Panc1 (cell line): ENCODE results near the gene NCKAP5. TPM values are rescaled to one million over a fixed set of nuclear protein-coding genes. Genes with fewer than 3 reads are reported as not detected.

Source experiments
- ATAC-seq: fragments of 200-7000 bp; cut with Tn5 transposase; 2 replicates; pipeline ENCODE4 v1.9.1; 2020; ENCODE audit warnings: mild to moderate bottlenecking, moderate library complexity
- BruUV-seq: library from RNA; stranded (reverse); fragments of 400-500 nt; replicated peaks from 2 replicates; lab custom pipeline; 2021; lab: Mats Ljungman, UMichigan
- CTCF ChIA-PET: fragments of 300-600 bp; sonication (Branson Sonifier 250); formaldehyde crosslinking; loops from one replicate; lab custom pipeline; 2022; ENCODE audit warnings: antibody characterized with exemption; lab: Charles Lee
- POLR2A ChIA-PET: fragments of 300-600 bp; sonication (Branson Sonifier 250); formaldehyde crosslinking; loops from one replicate; lab custom pipeline; 2022; ENCODE audit warnings: antibody characterized with exemption; lab: Charles Lee
- DNase-seq: peaks from one replicate; pipeline ENCODE4 v3.0.0-alpha.2; 2010; ENCODE audit warnings: low read depth, low spot score
- H3K27ac ChIP-seq: 2 replicates; pipeline ENCODE4 v1.5.1; 2011; ENCODE audit warnings: mild to moderate bottlenecking, low read length, inconsistent platforms
- H3K27me3 ChIP-seq: fragments of 200-500 bp; sonication (Bioruptor generic); 2 replicates; pipeline ENCODE4 v1.6.0; 2014; ENCODE audit warnings: low read length, inconsistent platforms; ENCODE audit not compliant: control insufficient read depth, insufficient read depth
- H3K36me3 ChIP-seq: fragments of 200-500 bp; sonication (Bioruptor generic); 2 replicates; pipeline ENCODE4 v1.5.1; 2014; ENCODE audit warnings: inconsistent platforms, mild to moderate bottlenecking, low read length, moderate library complexity; ENCODE audit not compliant: control insufficient read depth, insufficient read depth
- H3K4me1 ChIP-seq: 2 replicates; pipeline ENCODE4 v1.5.1; 2011; ENCODE audit warnings: inconsistent platforms, mild to moderate bottlenecking, low read length, moderate library complexity; ENCODE audit not compliant: control insufficient read depth, insufficient read depth
- H3K4me3 ChIP-seq, 2 experiments: 2 replicates each; pipeline ENCODE4 v1.5.1; 2011 to 2012; ENCODE audit warnings: low read depth in 2 of 2, low read length in 2 of 2, mild to moderate bottlenecking in 2 of 2, inconsistent platforms in 1 of 2, moderate library complexity in 1 of 2
- H3K9me3 ChIP-seq: fragments of 200-500 bp; sonication (Bioruptor generic); 2 replicates; pipeline ENCODE4 v1.5.1; 2014; ENCODE audit warnings: low read depth, mild to moderate bottlenecking, inconsistent platforms, low read length, moderate library complexity; ENCODE audit not compliant: control insufficient read depth, insufficient read depth
- POLR2AphosphoS5 ChIP-seq: IDR thresholded peaks from 2 replicates; pipeline ENCODE4 v1.6.1; 2012; ENCODE audit warnings: mild to moderate bottlenecking, low read depth, low read length, moderate library complexity
- SIN3A ChIP-seq: IDR thresholded peaks from 2 replicates; pipeline ENCODE4 v1.6.1; 2012; ENCODE audit warnings: low read depth, mild to moderate bottlenecking, low read length, moderate library complexity, borderline replicate concordance; ENCODE audit not compliant: insufficient read depth
- TCF7L2 ChIP-seq: IDR thresholded peaks from 2 replicates; pipeline ENCODE4 v1.6.1; 2011; ENCODE audit warnings: mild to moderate bottlenecking, low read depth, low read length, inconsistent platforms
- in situ Hi-C: cut with HindIII; loops from 2 replicates; pipeline ENCODE4 v1.10.0; 2016; ENCODE audit warnings: low sequenced_read_pairs, low pct_unique_long_range_greater_than_20kb
- intact Hi-C: fragments of 100-400 bp; cut with micrococcal nuclease; formaldehyde crosslinking; loops from one replicate; pipeline ENCODE4 v1.10.0; 2022; ENCODE audit not compliant: unreplicated experiment
- total RNA-seq: library from RNA; stranded (reverse); gene quantifications from one replicate; pipeline ENCODE4 v1.2.1, GENCODE V29; 2021; ENCODE audit not compliant: unreplicated experiment
- TF ChIP-seq, protein P1 (sequence below): fragments of 450-650 bp; IDR thresholded peaks from 2 replicates; pipeline ENCODE4 v1.5.1; 2017; ENCODE audit warnings: mild to moderate bottlenecking
- TF ChIP-seq, protein P2 (sequence below), 2 experiments: IDR thresholded peaks; 2 replicates each; pipeline ENCODE4 v1.6.1; 2011 to 2012; ENCODE audit warnings: low read depth in 2 of 2, control low read depth in 1 of 2, low read length in 1 of 2, mild to moderate bottlenecking in 1 of 2, moderate library complexity in 1 of 2; ENCODE audit not compliant: insufficient read depth in 1 of 2

The NCKAP5 gene
- total RNA-seq, 1 experiment from 2014 or later = 0.10 TPM

DNA sequence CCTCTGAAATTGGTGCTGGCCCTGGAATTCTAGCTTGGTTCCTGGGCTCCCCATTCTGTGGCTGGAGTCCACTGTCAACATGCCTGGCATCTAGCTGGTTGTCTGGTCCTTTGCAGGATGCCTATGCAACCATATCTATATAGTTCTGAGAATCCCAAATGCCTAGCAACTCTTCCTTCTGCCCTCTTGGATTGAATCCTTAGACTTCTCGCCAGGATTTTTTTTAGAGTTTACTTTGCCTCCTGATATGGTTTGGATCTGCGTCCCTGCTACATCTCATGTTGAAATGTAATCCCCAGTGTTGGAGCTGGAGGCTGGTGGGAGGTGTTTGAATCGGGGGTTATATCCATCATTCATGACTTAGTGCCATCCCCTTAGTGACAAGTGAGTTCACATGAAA lies 833.3 kb downstream of the NCKAP5 start:
- TF ChIP-seq, protein P1, sequence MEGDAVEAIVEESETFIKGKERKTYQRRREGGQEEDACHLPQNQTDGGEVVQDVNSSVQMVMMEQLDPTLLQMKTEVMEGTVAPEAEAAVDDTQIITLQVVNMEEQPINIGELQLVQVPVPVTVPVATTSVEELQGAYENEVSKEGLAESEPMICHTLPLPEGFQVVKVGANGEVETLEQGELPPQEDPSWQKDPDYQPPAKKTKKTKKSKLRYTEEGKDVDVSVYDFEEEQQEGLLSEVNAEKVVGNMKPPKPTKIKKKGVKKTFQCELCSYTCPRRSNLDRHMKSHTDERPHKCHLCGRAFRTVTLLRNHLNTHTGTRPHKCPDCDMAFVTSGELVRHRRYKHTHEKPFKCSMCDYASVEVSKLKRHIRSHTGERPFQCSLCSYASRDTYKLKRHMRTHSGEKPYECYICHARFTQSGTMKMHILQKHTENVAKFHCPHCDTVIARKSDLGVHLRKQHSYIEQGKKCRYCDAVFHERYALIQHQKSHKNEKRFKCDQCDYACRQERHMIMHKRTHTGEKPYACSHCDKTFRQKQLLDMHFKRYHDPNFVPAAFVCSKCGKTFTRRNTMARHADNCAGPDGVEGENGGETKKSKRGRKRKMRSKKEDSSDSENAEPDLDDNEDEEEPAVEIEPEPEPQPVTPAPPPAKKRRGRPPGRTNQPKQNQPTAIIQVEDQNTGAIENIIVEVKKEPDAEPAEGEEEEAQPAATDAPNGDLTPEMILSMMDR = no peak
- TF ChIP-seq TCF7L2 (no peak), SIN3A (no peak), POLR2AphosphoS5 (no peak)
- TF ChIP-seq, protein P2, sequence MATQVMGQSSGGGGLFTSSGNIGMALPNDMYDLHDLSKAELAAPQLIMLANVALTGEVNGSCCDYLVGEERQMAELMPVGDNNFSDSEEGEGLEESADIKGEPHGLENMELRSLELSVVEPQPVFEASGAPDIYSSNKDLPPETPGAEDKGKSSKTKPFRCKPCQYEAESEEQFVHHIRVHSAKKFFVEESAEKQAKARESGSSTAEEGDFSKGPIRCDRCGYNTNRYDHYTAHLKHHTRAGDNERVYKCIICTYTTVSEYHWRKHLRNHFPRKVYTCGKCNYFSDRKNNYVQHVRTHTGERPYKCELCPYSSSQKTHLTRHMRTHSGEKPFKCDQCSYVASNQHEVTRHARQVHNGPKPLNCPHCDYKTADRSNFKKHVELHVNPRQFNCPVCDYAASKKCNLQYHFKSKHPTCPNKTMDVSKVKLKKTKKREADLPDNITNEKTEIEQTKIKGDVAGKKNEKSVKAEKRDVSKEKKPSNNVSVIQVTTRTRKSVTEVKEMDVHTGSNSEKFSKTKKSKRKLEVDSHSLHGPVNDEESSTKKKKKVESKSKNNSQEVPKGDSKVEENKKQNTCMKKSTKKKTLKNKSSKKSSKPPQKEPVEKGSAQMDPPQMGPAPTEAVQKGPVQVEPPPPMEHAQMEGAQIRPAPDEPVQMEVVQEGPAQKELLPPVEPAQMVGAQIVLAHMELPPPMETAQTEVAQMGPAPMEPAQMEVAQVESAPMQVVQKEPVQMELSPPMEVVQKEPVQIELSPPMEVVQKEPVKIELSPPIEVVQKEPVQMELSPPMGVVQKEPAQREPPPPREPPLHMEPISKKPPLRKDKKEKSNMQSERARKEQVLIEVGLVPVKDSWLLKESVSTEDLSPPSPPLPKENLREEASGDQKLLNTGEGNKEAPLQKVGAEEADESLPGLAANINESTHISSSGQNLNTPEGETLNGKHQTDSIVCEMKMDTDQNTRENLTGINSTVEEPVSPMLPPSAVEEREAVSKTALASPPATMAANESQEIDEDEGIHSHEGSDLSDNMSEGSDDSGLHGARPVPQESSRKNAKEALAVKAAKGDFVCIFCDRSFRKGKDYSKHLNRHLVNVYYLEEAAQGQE (IDR thresholded peaks at IDR 0.05; ENCODE audit: insufficient read depth in 1 of 2, low read depth in 2 of 2, low read length in 1 of 2) = no peak

DNA sequence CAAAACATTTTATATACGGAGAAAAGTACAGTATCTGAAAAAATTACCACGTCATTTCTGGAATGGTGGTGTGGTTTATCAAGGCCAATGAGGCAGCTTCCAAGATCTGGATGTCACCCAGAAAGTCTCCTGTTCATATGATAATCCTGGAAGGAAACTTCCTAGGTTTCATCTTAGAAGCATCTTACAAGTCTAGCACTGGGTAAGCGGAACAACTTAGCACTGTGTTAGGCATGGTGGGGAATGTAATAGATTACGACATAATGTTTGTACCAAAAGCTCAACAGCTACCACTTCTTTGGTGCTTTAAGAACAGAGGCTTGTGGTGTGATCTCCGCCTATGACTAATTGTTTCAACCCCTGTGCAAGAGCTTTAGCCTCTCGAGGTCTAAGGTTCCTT lies 835.2 kb downstream of the NCKAP5 start:
- Histone ChIP-seq H3K27me3 (no peaks in the 10 kb centered on the region), H3K27ac (no peak overlapping the region), H3K36me3 (no peaks in the 10 kb centered on the region), H3K4me3 (no peak overlapping the region), H3K9me3 (no peaks in the 10 kb centered on the region), H3K4me1 (no peaks in the 10 kb centered on the region)
- no peak for DNase-seq
- ChIA-PET POLR2A (no interaction called here), CTCF (no interaction called here)
- in situ Hi-C loops (no loop called here), intact Hi-C loops (no loop called here)
- TF ChIP-seq, protein P2 (IDR thresholded peaks at IDR 0.05; ENCODE audit: insufficient read depth in 1 of 2, low read depth in 2 of 2, low read length in 1 of 2) = no peak
- TF ChIP-seq SIN3A (no peak), TCF7L2 (no peak)
- no peak for ATAC-seq
- no TSS peak for BruUV-seq

More for the DNA sequence above, 833.3 kb downstream of the NCKAP5 start:
- Histone ChIP-seq H3K4me1 (no peaks in the 10 kb centered on the region), H3K4me3 (no peak overlapping the region), H3K27me3 (no peaks in the 10 kb centered on the region), H3K36me3 (no peaks in the 10 kb centered on the region), H3K27ac (no peak overlapping the region), H3K9me3 (no peaks in the 10 kb centered on the region)
- intact Hi-C loops (no loop called here), in situ Hi-C loops (no loop called here)
- DNase-seq (no peak), ATAC-seq (no peak)
- BruUV-seq = no TSS peak
- POLR2A ChIA-PET = no interaction called here
- CTCF ChIA-PET = no interaction called here
